ENCODE data around the gene MAP1S.

DNA sequence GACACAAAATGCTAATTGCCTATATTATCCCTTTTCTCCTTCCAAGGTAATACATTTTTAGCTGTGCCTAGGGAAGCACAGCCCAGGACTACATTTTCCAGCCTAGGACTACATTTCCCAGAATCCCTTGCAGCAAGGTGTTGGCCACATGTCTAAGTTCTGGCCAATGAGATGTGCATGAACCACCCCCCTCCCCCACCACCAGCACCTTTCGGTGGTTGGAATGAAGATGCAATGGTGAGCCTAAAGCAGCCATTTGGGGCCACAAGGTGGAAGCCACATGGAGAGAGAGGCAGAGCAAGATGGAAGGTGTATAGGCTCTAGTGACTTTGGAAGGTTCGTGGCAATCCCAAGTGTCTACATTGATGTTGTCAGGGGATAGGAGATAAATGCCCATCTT lies 47.4 kb upstream of the MAP1S start:
- TF ChIP-seq POLR2A (IDR thresholded peaks at IDR 0.05) = no peak
- TF ChIP-seq, protein P1, sequence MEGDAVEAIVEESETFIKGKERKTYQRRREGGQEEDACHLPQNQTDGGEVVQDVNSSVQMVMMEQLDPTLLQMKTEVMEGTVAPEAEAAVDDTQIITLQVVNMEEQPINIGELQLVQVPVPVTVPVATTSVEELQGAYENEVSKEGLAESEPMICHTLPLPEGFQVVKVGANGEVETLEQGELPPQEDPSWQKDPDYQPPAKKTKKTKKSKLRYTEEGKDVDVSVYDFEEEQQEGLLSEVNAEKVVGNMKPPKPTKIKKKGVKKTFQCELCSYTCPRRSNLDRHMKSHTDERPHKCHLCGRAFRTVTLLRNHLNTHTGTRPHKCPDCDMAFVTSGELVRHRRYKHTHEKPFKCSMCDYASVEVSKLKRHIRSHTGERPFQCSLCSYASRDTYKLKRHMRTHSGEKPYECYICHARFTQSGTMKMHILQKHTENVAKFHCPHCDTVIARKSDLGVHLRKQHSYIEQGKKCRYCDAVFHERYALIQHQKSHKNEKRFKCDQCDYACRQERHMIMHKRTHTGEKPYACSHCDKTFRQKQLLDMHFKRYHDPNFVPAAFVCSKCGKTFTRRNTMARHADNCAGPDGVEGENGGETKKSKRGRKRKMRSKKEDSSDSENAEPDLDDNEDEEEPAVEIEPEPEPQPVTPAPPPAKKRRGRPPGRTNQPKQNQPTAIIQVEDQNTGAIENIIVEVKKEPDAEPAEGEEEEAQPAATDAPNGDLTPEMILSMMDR (IDR thresholded peaks at IDR 0.05) = no peak

Data from thyroid gland (tissue), 4 donors.